Measurements from ENCODE around the gene BLMH. TPM values are rescaled to one million over a fixed set of nuclear protein-coding genes. Genes with fewer than 3 reads are reported as not detected.

BLMH gene
- total RNA-seq, 1 experiment from 2014 or later: 51.2 TPM

GRCh38 chr17:30297715-30298114 is 6.0 kb upstream of the BLMH start:
- Histone ChIP-seq H3K4me2 (ENCODE audit: low read length) (no peak overlapping the region), H3K9me3 (ENCODE audit: control insufficient read depth in 1 of 2, insufficient read depth in 1 of 2, low read depth in 1 of 2, low read length in 2 of 2) (peaks cover 0 to 4% of the 10 kb centered on the region in 2 experiments; a peak in 1 of 4 replicates), H4K20me1 (ENCODE audit: insufficient read depth) (no peaks in the 10 kb centered on the region), H3K4me1 (ENCODE audit: control insufficient read depth in 1 of 2, insufficient read depth in 2 of 2, low read length in 2 of 2) (no peaks in the 10 kb centered on the region), H3K79me2 (ENCODE audit: insufficient read depth, low read length) (no peaks in the 10 kb centered on the region), H3K36me3 (ENCODE audit: control insufficient read depth in 1 of 2, insufficient read depth in 2 of 2, low read length in 2 of 2) (no peaks in the 10 kb centered on the region), H3K27ac (ENCODE audit: low read depth, low read length) (no peak overlapping the region), H3K9me2 (ENCODE audit: insufficient read depth) (no peaks in the 10 kb centered on the region), H2AFZ (ENCODE audit: low read depth, low read length, poor library complexity, severe bottlenecking) (no peak overlapping the region), H3K9ac (ENCODE audit: low read length) (no peak overlapping the region), H3K27me3 (ENCODE audit: insufficient read depth, low read length) (no peaks in the 10 kb centered on the region), H3K4me3 (replicated peaks in 1 of 2; ENCODE audit: low read depth in 1 of 2, low read length in 2 of 2) (no peak overlapping the region)
- DNase-seq (ENCODE audit: low read depth, low spot score): no peak
- intact Hi-C loops (cut with micrococcal nuclease): no loop called here
- POLR2A ChIA-PET: no interaction called here
- ATAC-seq: no peak
- no TSS peak for BruUV-seq (replicated peaks)
- CTCF ChIA-PET: no interaction called here
- TF ChIP-seq POLR2AphosphoS5 (IDR thresholded peaks at IDR 0.05; ENCODE audit: low read depth, low read length): no peak
- no peak for TF ChIP-seq ELF1 (IDR thresholded peaks at IDR 0.05; ENCODE audit: borderline replicate concordance, low read depth)
- no peak for TF ChIP-seq POLR2A (IDR thresholded peaks at IDR 0.05; ENCODE audit: borderline replicate concordance, extremely low read depth, insufficient read depth, insufficient read length)
- TF ChIP-seq MAX (IDR thresholded peaks at IDR 0.05): no peak
- TF ChIP-seq EZH2phosphoT487 (IDR thresholded peaks at IDR 0.05; ENCODE audit: borderline replicate concordance): no peak
- no peak for TF ChIP-seq CEBPB (IDR thresholded peaks at IDR 0.05; ENCODE audit: low read depth)
- TF ChIP-seq JUND (IDR thresholded peaks at IDR 0.05): no peak
- TF ChIP-seq SIN3A (IDR thresholded peaks at IDR 0.05; ENCODE audit: low read depth): no peak
- RAD21 ChIA-PET (ENCODE audit: low non-redundant PET in 1 of 2, low total read pairs in 2 of 2, uncharacterized antibody in 2 of 2, unreplicated experiment in 2 of 2): no interaction called here

GRCh38 chr17:30296499-30297080 is 4.8 kb upstream of the BLMH start:
- intact Hi-C loops (cut with micrococcal nuclease): no loop called here
- ATAC-seq (no peak), DNase-seq (ENCODE audit: low read depth, low spot score) (no peak)
- POLR2A ChIA-PET: no interaction called here
- CTCF ChIA-PET: interaction anchor here (1.4 kb wide), 1 partner anchor 192 kb away, joined by 3 read pairs; no protein-coding TSS in a partner anchor
- RAD21 ChIA-PET (ENCODE audit: low non-redundant PET in 1 of 2, low total read pairs in 2 of 2, uncharacterized antibody in 2 of 2, unreplicated experiment in 2 of 2): no interaction called here
- H3K4me3 ChIP-seq (replicated peaks in 1 of 2; ENCODE audit: low read depth in 1 of 2, low read length in 2 of 2): no peak overlapping the region
- H3K36me3 ChIP-seq (ENCODE audit: control insufficient read depth in 1 of 2, insufficient read depth in 2 of 2, low read length in 2 of 2): no peaks in the 10 kb centered on the region
- no peak overlapping the region for H3K4me2 ChIP-seq (ENCODE audit: low read length)
- no peak overlapping the region for H3K9ac ChIP-seq (ENCODE audit: low read length)
- no peak overlapping the region for H3K27ac ChIP-seq (ENCODE audit: low read depth, low read length)
- no peaks in the 10 kb centered on the region for H3K9me2 ChIP-seq (ENCODE audit: insufficient read depth)
- H3K79me2 ChIP-seq (ENCODE audit: insufficient read depth, low read length): no peaks in the 10 kb centered on the region; the same call in 1 of the 2 replicates
- H4K20me1 ChIP-seq (ENCODE audit: insufficient read depth): no peaks in the 10 kb centered on the region
- H3K4me1 ChIP-seq (ENCODE audit: control insufficient read depth in 1 of 2, insufficient read depth in 2 of 2, low read length in 2 of 2): peaks cover 0 to 7% of the 10 kb centered on the region in 2 experiments; a peak in 2 of 4 replicates
- no TSS peak for BruUV-seq (replicated peaks)
- peaks cover 0 to 4% of the 10 kb centered on the region in 2 experiments; a peak in 1 of 4 replicates for H3K9me3 ChIP-seq (ENCODE audit: control insufficient read depth in 1 of 2, insufficient read depth in 1 of 2, low read depth in 1 of 2, low read length in 2 of 2)
- H2AFZ ChIP-seq (ENCODE audit: low read depth, low read length, poor library complexity, severe bottlenecking): no peak overlapping the region
- H3K27me3 ChIP-seq (ENCODE audit: insufficient read depth, low read length): no peaks in the 10 kb centered on the region
- TF ChIP-seq CTCF (IDR thresholded peaks at IDR 0.05 in 2 of 3, conservative IDR thresholded peaks at IDR 0.05 in 1 of 3; ENCODE audit: borderline replicate concordance in 1 of 3, insufficient read depth in 1 of 3, low read depth in 2 of 3, low read length in 2 of 3): no peak
- no peak for TF ChIP-seq EZH2 (IDR thresholded peaks at IDR 0.05)
- no peak for TF ChIP-seq JUND (IDR thresholded peaks at IDR 0.05)
- no peak for TF ChIP-seq YY1 (IDR thresholded peaks at IDR 0.05; ENCODE audit: extremely low read depth, insufficient replicate concordance, low read depth, low read length)
- no peak for TF ChIP-seq SIN3A (IDR thresholded peaks at IDR 0.05; ENCODE audit: low read depth)
- no peak for TF ChIP-seq ELF1 (IDR thresholded peaks at IDR 0.05; ENCODE audit: borderline replicate concordance, low read depth)
- TF ChIP-seq SRF (IDR thresholded peaks at IDR 0.05; ENCODE audit: low read depth): no peak
- TF ChIP-seq RAD21 (IDR thresholded peaks at IDR 0.05; ENCODE audit: low read depth): no peak
- TF ChIP-seq POLR2AphosphoS5 (IDR thresholded peaks at IDR 0.05; ENCODE audit: low read depth, low read length): no peak
- no peak for TF ChIP-seq CEBPB (IDR thresholded peaks at IDR 0.05; ENCODE audit: low read depth)
- TF ChIP-seq ZNF274 (IDR thresholded peaks at IDR 0.05; ENCODE audit: low read depth, low read length): no peak
- no peak for TF ChIP-seq FOSL1 (IDR thresholded peaks at IDR 0.05; ENCODE audit: low read depth)
- TF ChIP-seq POLR2A (IDR thresholded peaks at IDR 0.05; ENCODE audit: borderline replicate concordance, extremely low read depth, insufficient read depth, insufficient read length): no peak
